Activated naive CD4-positive, alpha-beta T cell treated with Interleukin-2 at 50 U/mL for 16 hours (primary cell): Measurements from ENCODE around the gene AUTS2.
"Not testable (repeated sequence)": the region's sequence is repeated elsewhere in the genome, so short reads cannot be mapped to it uniquely, and the experiment has no call there.

Source experiments
- DNase-seq: peaks from one replicate; pipeline ENCODE4 v3.0.0-alpha.2; 2020

Gene AUTS2

DNA sequence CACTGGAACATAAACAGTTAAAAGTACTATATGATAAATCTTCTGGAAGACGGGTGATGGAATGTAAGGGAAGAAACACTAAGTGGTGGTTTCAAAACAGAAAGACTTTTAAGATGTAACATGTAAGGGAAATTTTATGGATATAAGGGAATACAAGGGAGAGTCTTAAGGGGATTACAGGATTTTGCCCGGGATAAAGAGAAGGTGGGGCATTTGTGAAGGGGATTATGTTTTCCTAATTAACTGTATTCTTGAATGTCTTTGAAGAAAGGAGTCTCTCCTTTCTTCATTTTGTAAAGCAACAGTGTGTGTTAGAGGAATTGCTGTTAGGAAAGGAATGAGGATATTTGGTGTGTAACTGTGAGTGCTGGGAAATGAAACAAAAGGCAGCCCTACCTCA is 745.2 kb downstream of the AUTS2 start:
- DNase-seq, result no peak

DNA sequence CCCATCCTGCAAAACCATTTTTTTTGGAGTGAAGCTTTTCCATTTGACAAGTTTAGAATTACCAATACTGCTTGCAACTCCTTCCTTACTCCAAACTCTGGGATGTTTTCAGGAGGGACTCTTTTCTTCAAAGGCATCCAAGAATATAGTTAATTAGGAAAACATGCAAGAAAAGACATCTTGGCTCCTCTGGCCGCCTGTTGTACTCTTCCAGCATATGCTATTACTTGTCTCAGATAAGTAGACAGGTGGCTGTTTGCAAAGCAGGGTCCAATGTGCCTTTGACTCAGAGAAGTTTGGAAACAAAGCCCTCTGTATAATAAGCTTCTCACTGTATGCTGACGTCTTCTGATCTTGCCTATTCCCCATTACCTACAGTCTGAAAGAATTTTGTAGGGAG is 746.5 kb downstream of the AUTS2 start:
- no peak for DNase-seq

DNA sequence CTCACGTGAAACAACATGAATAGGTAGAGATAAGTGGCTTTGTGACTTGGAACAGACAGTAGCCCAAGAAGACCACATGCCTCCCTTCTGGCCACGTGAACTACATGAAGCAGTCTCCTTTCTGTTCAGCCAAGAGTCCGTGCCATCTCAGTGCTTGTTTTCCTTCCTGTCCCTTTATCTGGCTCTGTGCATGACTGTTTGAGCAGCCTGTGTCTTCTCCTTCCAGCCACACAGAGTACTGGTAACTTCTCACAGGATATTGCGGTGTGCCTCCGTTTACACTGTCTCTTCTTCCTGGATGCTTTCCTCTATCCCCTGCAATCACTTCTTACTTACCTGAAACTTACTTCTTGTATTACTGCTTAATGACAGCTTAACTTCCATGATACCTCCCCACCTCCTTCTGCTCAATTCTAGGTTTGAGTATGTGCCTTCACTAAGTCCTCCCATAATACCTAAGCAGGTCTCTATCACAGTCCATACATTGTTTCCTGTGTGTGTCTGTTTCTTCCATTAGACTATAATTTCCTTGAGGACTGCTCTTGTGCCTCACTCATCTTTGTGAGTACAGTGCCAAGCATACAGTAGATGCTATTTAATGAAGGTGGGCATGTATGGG is 748.7 kb downstream of the AUTS2 start:
- no peak for DNase-seq

DNA sequence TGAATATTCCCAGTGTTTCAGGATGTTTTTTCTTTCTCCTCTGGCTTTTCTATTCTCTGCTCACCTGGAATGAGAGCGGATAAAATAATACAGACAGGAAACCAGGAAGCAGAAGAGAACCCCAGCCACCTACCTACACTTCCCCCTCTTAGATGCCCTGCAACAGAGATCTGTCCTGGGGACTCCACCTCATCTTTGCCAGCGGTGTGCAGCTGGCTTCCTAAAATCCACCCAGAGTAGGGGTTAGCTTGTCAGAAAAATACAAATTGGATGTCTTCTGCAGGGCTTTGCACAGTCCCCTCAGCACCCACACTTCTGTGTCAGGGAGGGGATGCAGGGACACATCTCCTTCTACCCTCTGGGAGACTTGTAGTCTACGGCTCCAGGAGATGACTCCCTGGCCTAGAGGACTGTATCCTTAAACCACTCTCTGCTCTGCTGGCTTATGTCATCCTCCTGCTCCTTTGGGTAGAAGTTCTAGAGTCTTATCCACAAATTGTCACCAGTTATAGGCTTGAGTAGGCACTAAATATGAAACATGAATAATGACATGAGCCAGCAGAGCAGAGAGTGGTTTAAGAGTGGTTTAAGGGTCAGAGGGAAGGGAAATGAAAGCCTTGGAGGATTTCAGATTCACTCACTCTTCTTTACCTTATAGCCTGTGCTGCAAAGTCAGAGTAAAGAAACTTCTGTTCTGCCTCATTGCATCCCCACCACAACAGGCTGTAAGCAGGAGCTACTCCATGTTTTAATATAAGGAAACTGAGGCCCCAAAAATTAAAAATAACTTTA is 749.4 kb downstream of the AUTS2 start:
- no peak for DNase-seq

DNA sequence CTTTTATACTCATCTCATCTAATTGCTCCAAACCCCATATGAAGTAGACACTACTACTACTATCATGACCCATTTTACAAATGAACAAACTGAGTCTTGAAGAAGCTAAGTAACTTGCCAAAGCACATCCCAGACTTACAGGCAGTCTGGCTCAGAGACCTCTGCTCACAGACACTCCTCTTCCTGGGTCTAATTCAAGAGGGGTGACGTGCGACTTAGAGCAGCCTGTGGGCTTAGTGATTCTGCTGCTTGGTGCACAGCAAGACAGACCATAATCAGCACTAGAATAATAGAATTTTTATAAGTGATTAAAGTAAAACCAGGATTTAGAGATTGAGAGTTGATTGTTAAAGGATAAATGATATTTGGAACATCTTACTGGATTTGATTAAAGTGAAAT is 750.8 kb downstream of the AUTS2 start:
- no peak for DNase-seq

DNA sequence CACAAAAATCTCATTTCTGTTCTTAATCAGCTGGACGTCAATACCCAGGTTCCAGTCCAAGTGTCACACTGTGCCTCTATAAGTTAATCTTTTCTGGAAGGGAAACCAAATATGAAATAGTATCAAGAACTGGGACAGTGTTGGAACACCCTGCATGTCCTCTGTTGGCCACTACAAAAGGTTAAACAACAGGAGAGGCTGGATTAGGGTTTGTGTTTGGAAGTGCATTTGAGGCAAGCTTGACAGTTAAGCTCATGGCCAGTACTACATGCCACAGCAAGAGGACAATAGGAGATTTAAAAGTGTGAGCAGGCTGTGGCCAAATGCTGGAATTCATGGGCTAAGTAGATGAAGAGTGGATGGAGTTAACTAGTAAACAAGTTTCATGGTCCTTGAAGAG is 751.5 kb downstream of the AUTS2 start:
- no peak for DNase-seq

DNA sequence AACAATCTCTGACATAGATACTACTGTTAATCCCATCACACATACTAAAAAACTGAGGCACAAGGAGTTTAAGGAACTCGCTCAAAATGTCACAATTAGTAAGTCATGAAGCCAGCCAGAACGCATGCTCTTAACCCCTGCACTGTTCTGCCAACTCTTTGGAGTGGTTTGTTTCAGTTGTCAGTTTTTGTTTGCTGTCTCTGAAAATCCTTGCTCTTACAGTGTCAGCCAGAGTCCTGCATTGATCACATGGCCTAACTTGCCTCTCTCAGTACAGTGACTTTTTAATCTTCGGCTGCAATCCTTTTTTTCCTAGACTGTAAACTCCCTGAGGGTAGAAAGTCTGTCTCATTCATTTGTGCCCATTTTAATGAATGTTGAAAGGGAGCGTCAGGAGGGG is 753.8 kb downstream of the AUTS2 start:
- no peak for DNase-seq

DNA sequence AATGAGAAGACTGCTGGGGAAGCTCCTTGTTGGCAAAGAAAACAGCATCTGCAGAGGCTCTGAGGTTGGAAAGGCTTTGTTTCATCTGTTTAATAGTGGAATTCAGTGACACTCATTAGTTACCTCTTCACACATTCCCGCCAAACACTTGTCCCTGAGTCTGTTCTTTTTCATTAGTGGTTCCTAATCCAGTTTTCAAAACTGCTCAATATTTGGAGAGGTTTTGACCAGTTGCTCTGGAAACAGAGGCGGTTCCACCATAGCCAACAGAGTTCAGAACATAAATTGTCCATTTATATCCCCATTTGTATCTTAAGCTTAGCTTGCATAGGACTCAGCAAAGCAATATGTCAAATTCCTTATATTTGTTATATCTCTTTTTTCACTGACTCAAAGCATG is 754.6 kb downstream of the AUTS2 start:
- DNase-seq, result no peak

DNA sequence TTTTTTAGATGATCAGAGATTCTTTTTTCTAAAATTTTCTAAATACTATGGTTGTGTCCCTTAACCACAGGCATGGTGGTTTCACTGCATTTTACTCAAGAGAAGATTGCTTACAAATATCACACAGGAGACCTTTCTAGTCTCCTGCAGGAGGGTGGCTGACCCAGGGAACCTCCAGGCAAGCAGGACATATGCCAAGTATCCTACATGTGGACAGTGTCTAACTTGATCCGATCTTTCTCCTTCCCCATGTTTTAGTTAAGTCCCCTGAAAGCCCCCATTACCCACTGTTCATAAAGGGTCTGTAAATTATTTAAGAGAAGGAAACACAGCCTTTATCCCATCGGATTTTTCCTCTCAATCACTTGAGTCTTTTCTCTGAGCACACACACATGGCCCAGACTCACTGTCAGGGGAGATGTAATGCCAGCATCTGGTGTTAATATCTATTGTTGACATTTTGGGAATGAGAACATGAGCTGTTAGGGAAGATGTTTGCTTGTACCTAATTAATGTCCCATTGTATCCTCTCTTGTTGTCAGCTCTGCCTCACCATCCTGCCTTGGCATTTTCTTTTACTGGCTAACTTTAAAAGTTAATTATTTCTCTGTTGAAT is 755.2 kb downstream of the AUTS2 start:
- DNase-seq, result no peak

DNA sequence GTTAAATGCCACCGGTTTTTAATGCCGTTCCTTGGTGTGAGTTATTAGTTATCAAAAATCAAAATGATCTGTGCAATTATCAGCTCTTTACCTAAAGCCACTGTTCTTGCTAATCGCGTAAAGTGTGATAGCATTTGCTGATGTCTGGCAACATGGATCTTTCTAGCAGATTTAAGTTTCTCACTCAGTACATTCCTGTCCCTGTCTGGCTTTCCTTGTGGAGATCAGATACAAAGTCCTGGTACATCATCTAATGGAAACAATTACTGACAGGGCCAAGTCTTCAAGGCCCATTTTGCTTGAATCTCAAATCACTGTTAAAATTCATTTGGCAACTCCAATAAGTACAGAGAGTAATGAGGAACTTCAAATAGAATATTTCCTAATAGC is 755.7 kb downstream of the AUTS2 start:
- DNase-seq, result no peak

DNA sequence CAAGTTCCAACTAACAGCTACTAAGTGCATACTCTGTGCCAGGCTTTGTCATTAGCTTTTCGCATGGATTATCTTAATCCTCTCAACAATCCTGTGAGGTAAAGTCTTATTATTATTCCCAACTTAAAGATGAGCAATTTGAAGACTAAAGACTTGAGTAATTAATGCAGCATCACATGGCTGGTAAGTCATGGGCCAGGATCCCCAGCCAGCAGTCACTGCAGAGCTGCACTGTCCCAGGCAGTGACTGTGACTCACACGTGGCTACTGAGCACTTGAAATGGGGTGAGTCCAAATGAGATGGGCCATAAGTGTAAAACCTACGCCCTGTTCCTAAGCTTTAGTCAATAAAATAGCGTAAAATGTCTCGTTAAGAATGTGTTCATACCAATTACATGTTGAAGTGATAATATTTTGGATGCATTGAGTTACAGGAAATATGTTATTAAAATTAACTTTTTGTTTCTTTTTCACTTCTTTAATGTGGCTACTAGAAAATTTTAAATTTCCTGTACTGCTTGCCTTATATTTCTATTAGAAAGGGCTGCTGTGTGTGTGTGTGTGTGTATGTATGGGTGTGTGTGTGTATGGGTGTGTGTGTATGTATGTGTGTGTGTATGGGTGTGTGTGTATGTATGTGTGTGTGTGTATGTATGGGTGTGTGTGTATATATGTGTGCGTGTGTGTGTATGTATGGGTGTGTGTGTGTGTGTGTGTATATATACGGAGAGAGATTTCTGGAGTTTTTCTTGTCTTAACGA is 756.3 kb downstream of the AUTS2 start:
- peak; percentile 3 for DNase-seq

DNA sequence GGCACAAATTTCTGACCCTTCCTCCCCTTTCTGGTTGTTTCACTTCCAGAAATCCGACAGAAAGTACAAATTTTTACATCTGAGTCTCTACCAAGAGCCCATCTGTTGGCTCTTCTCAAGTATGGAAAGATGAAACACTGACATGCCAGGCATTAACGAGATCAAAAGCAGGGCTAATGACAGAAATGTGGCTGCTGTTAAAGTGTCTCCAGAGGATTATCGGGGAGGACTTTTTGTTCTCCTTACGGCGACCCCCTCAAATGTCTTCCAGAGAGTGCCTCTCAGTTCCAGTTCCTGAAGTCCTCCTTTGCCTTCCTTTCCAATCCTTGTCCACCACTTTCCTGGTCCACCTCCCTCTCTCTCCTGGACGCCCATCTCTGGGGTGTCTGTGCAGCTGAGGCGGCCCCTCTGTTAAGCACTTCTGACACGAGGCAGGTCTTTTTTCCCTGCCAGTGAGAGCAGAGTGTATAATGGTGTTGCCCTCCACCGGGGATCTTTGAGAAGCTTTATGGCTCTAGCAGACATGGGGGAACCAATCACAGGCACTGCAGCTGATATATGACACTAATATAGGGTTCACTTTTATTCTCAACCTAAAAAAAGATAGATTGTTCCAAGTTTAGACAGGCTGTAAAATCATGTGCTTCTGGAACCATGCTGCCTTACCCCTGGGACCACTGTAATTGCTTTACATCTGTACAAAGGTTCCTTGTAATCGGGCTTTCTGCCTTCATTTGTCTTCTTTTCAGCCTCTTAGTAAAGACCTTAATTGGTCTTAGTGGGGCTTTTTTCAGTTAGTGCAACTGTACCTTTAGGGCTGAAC is 757.1 kb downstream of the AUTS2 start:
- no peak for DNase-seq

DNA sequence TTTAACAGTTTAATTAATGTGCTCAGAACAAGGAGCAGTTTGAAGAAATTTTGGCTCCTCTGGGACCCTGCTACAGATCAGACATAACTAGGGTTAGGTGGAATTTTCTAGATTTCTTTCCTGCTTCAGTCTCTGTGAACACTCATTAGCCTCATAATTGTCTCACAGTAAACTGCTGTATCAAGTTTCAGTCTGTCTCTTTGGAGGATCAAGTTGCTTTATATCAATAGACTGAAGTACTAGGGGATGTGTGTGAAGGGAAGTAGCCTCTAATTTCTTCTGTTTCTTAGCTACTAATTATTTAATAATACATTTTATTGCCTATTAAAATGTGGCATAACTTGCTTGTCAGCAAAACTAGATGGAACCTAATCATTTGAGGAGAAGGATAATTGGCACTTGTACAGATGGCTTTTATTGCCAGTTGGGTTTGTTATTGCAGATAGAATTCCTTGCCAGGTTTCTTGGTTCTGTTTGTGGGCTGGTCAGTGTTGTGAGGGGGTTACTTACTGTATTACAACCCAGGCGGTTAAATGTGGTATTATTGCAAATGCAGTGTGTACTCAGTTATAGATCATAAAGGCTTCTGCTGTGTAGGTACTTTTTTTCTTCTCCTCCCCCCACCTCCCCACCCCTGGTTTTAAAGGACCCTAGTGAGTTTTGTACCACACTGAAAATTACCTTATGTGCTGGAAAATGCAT is 758.0 kb downstream of the AUTS2 start:
- DNase-seq, result no peak

DNA sequence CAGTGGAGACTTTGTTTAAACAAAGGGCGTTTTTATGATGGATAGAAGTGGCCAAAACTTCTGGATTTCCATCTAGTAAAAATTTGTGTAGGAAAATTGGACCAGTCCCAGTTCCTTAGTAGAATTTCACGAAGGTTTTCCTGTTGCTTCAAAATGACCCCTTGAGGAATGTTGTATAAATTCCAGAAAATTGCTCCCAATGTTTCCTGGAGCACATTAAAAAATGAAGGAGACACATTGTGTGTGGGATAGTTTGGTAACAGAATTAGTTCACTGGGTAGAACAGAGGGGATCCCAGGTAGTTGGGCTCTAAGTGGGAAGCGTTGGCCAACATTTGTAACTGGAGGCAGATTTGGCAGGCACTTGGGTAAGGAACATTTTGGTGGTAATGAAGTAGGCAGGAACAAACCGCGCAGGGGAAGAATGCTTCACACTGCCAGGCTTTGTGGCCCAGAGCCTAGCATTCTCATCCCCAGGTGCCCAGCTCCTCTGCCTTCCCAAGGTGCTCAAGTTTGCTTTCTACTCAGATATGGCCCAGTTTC is 758.6 kb downstream of the AUTS2 start:
- DNase-seq, result no peak

DNA sequence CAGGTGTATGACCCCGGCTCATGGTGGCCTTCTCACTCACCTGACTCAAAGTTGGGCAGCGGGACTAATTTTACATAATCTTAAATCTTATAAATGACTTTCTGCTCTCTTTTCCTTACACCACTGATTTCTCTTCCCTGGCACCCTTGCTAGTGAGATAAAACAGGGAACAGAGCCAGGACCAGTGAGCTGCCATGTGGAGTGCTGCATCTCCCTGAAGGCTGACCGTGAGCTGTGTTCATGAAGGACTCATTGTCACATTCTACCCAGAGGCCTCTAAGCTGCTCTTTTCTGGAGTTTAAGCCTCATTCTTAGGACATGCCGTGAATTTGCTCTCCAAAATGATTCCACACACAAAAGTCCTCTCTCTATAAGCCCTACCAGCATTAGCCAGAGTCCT is 762.3 kb downstream of the AUTS2 start:
- no peak for DNase-seq

DNA sequence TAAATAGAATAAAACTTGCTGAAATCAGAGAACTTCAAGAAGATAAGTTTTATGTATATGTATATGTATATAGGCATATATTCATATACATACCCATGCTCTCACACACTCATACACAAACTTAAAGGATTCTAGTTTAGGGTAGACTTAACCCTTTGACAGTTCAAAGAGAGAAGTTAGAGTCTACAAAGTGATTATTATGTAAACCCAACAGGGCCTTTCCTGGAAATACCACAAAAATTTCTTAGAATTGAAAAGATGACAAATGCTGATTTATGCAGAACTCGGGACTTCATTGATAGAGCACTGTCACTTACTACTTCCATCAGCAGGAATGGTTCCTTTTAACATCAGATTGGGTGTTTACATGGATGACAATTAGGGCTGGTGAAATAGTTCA is 763.5 kb downstream of the AUTS2 start:
- DNase-seq, result no peak

DNA sequence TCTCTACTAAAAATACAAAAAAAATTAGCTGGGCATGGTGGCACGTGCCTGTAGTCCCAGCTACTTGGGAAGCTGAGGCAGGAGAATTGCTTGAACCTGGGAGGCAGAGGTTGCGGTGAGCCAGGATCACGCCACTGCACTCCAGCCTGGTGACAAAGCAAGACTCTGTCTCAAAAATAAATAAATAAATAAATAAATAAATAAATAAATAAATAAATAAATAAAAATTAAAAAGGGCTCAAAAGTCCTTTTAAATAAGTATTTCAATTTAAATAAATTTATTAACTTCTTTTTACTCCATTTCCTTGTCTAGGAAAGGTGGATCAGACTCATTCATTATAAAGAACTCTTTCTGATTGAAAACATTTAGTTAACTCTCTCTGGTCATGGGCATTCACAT is 766.1 kb downstream of the AUTS2 start:
- not testable (repeated sequence) for DNase-seq

DNA sequence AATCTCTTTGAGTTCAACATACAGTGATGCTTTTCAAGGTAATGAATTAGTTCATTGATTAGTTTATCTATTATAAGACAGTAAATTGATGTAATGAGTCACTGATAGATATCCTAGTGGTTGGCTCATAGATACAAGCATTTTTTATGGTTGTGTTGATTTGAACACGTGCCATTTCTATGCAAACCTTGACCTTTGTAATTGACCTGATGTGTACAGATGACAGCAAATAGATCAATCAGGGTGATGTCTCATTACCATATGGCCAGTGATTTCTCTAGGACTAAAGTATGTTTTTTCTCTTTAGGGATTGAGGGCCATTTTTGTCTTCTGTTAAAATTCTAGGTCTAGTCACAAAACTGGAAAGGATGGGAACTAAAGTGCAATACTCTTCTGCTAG is 773.4 kb downstream of the AUTS2 start:
- no peak for DNase-seq

DNA sequence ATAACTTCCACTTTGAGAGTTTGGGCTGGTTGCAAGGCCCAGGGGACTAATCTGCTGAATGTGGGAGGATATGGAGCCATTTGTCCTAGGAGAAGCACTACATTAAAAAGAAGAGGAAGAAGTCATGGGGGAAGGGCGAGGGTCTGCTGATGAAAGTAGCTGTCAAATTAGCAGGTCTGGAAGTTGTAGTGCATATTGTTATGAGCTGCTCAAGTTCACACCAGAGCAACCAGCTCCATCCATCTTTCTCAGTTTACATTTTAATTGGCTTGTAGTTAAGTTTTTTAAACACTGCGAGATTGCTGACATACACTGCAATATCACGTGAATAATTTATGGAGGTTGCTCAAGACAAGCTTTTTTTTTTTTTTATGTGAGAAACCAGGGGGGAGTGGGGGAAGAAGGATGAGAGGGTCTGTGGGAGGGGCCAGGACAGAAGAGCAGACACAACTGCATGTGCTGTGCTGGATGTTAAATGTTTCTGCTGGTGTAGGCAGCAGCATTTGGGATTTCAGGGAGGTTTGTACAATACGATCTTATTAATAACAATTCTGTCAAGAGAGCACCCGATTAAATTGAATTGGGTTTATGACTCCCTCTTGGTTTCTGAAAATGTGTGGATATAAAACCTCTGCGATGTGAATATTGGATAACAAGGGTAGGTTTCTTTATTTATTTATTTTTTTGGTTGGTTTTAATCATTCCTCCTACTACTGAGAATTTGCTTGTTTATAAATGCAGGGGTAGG is 774.7 kb downstream of the AUTS2 start:
- DNase-seq, result no peak

DNA sequence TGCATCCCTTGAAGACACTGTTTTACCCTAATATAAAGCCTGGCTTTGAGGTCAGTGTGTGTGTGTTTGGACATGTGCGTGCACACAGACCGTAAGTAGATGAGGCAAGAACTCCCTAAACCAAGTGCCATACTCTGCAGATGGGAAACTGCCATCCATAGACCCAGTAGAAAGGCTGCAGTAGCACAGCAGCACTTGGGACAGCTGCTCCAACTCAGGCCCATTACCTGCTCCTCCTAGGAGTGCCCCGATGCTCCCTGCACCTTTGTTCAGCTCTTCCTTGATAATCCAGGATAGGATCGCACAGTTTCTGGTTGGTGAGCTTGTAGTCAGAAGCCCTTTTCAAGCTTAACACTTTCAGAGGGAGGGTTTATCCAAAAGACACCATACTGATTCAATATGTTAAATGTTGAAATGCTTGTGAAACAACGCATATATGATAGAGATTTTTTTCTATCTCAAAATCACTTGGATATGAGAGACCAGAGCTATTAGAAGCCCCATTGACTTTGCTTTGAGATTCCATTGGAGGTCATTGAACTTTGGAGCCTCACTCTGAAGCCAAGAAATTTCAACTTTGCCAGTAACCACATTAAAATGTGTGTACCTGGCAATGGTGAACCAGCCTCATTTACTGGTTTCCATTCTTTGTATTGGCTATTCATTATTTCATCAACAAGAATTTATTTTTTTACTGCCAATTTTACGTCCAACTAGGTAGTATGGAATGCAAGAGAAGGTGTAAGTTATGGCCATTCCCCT is 776.7 kb downstream of the AUTS2 start:
- DNase-seq, result no peak
